Subcutaneous adipose tissue (tissue), 4 donors: Measurements from ENCODE around the gene VPS52. TPM values are rescaled to one million over a fixed set of nuclear protein-coding genes. Genes with fewer than 3 reads are reported as not detected.

ENCODE experiments used
- CTCF ChIP-seq: fragments of 450-650 bp; IDR thresholded peaks from one replicate; pipeline ENCODE4 v1.5.1; 2016; ENCODE audit warnings: low read depth, mild to moderate bottlenecking, control low read depth, antibody characterized with exemption, moderate library complexity
- total RNA-seq, 4 donors: library from RNA; depleted of rRNA; stranded (reverse); fragments of >200 nt; gene quantifications; one replicate each; pipeline ENCODE4 v1.1.0, GENCODE V29; 2016

VPS52 gene
- total RNA-seq, 4 donors from 2014 or later: 27.2 to 59.2 (median 32.7) TPM

GRCh38 chr6:33280539-33280938 is 8.9 kb upstream of the VPS52 start:
- TF ChIP-seq CTCF: no peak

GRCh38 chr6:33279971-33280511 is 8.4 kb upstream of the VPS52 start:
- no peak for TF ChIP-seq CTCF

DNA sequence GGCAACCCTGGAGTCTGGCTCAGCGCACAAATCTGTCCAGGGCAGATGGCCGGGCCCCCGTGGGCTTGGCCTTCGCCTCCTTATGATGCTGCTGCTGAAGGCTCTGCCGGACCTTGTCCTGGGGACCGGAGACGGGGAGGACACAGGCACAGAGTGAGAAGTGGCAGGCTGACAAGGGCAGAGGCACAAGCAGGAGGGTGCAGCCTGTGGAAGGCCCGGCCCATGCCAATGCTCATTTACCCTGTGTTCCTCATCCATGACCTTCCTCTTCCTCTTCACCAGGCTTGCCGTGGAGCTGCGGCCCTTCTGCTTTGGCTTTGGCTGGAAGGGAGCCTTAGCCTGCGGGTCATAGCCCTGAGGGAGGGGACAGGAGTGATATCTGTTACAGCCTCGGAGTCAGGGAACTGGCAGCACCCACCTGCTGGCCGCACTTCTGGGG is 7.6 kb upstream of the VPS52 start:
- no peak for TF ChIP-seq CTCF

DNA sequence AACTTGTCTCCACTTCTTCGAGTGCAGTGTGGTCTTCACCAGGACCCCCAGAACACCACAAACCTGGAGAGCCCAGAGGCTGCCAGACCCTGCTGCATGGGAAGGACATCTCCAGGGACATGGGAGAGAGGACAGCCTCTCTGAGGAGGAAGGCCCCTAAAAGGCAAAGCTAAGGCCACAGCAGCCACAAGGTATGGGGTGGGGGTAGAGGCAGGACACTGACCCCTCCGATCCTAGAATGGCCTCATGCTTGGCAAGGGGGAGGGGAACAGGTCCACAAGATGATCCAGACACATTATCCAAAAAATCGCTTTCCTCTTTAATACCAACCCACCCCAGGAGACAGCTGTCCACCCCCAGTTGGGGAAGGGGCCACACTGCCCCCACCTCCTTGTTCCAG is 7.1 kb upstream of the VPS52 start:
- no peak for TF ChIP-seq CTCF

DNA sequence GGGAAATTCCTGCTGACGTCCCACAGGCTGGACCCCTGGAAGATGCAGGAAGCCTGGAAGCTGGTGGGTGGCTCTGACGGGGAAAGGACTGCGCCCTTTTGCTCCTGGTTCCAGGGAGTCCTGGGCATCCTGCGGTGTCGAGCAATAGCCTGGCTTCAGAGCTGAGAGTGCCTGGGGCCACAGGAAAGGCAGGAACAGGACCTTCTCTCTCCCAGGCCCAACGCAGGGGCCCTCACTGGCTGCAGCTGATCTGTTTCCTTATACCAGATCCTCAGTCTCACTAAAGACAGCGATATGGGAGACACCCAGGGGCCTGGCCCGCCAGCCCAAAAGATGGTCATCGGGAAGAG is 6.7 kb upstream of the VPS52 start:
- TF ChIP-seq CTCF: no peak

- TF ChIP-seq CTCF: no peak
Measured at GRCh38 chr6:33277663-33278391, 6.2 kb upstream of the VPS52 start.

DNA sequence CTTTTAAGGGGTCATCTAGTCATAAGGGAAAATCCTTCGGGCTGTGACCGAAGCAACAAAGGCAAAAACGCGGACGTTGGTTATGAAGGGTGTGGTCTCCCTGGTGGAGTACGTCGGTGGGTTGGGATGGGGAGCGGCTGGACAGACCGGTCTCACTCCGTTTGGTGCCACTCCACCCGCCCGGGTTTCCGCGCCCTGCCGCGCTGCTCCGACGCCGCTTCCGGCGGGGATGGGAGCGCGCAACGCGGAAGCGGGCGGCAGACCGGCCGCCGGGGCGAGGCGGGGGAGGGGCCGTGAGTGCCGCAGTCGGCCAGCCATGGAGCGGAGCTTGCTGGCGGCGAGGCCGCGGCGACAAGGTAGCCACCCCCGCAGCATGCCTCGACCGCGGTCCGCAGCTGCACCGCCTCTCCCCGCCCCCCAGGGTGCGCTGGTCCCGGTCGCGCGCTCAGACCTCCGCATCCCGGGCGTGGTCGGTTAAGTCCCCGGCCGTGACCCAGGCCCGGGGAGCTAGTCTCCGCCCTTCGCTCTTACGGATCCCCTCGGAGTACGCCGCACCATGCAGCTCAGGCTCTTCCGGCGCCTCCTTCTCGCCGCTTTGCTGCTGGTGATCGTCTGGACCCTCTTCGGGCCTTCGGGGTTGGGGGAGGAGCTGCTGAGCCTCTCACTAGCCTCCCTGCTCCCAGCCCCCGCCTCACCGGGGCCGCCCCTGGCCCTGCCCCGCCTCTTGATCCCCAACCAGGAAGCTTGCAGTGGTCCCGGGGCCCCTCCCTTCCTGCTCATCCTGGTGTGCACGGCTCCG is 5.4 kb upstream of the VPS52 start, which contains the start of gene B3GALT4:
Gene B3GALT4 (plus strand): TSS at position 260 of the 799 bp plus-strand sequence. CDS start 297 bp downstream, at position 557.
- no peak for TF ChIP-seq CTCF
